Stomach (tissue), 9 donors: ENCODE data around the gene KRTAP5-3. TPM values are rescaled to one million over a fixed set of nuclear protein-coding genes. Genes with fewer than 3 reads are reported as not detected.
"Not testable (repeated sequence)": the region's sequence is repeated elsewhere in the genome, so short reads cannot be mapped to it uniquely, and the experiment has no call there.

Source experiments
- DNase-seq, 2 donors: peaks; one replicate each; pipeline versions ENCODE4 v3.0.0 to v3.0.0-alpha.2; 2013 to 2019
- H3K27ac ChIP-seq, 5 donors: fragments of 200-600 bp in 4 of 5; sonication (generic) in 4 of 5; one replicate each; pipeline ENCODE4 v1.5.1; 2013 to 2019; ENCODE audit warnings: mild to moderate bottlenecking in 1 of 5, moderate library complexity in 1 of 5
- H3K27me3 ChIP-seq, 3 donors: fragments of 200-600 bp; sonication (generic); one replicate each; pipeline ENCODE4 v1.5.1; 2017 to 2019; ENCODE audit warnings: mixed run types in 1 of 3
- H3K36me3 ChIP-seq, 4 donors: fragments of 200-600 bp; sonication (generic); 1 replicate in 3 of 4; 2 replicates in 1 of 4; pipeline ENCODE4 v1.5.1; 2016 to 2019
- H3K4me1 ChIP-seq, 4 donors: fragments of 200-600 bp; sonication (generic); one replicate each; pipeline ENCODE4 v1.5.1; 2016 to 2019
- H3K4me3 ChIP-seq, 4 donors: fragments of 200-600 bp; sonication (generic) in 3 of 4; one replicate each; pipeline ENCODE4 v1.5.1; 2016 to 2019; ENCODE audit warnings: mild to moderate bottlenecking in 1 of 4
- H3K9me3 ChIP-seq, 4 donors: fragments of 200-600 bp; sonication (generic); one replicate each; pipeline ENCODE4 v1.5.1; 2016 to 2019
- EP300 ChIP-seq: sonication (generic); formaldehyde crosslinking; IDR thresholded peaks from one replicate; pipeline ENCODE4 v1.6.1; 2017; ENCODE audit warnings: antibody characterized with exemption
- POLR2A ChIP-seq, 4 donors: fragments of 450-650 bp; IDR thresholded peaks; one replicate each; pipeline ENCODE4 v1.6.1; 2016; ENCODE audit warnings: antibody characterized with exemption in 4 of 4, control low read depth in 2 of 4, mild to moderate bottlenecking in 1 of 4, moderate library complexity in 1 of 4
- POLR2AphosphoS5 ChIP-seq, 3 donors: sonication (generic); formaldehyde crosslinking; IDR thresholded peaks; one replicate each; pipeline ENCODE4 v1.6.1; 2016; ENCODE audit warnings: antibody characterized with exemption in 3 of 3
- WGBS, 5 donors: extraction: QIAGEN DNeasy Blood & Tissue Kit in 3 of 5; methylation state at CpG; one replicate each; pipeline versions ENCODE4 v1.1.5 to v1.1.7; 2013 to 2018; 5-methylcytosine and 5-hydroxymethylcytosine counted together
- intact Hi-C: fragments of 100-400 bp; cut with DNase I; formaldehyde crosslinking; loops from one replicate; pipeline ENCODE4 v1.15.1; 2023; ENCODE audit warnings: low total_unique reads
- polyA plus RNA-seq, 3 donors: library from polyadenylated mRNA; stranded (reverse); fragments of 200-250 nt; gene quantifications; one replicate each; pipeline ENCODE4 v1.2.3, GENCODE V29; 2013
- total RNA-seq, 5 donors: library from RNA; depleted of rRNA; stranded (reverse); fragments of >200 nt; gene quantifications; one replicate each; pipeline versions ENCODE4 v1.1.0 to v1.2.3, GENCODE V29; 2014 to 2016
- TF ChIP-seq, protein P1 (sequence below), 7 experiments: fragments of 450-650 bp in 4 of 7; fragments of 200-600 bp in 3 of 7; sonication (generic) in 3 of 7; IDR thresholded peaks; one replicate each; pipeline ENCODE4 v1.5.1; 2016 to 2019; ENCODE audit warnings: antibody characterized with exemption in 7 of 7, control low read depth in 2 of 7, mild to moderate bottlenecking in 1 of 7
- donor health status: healthy with polysubstance abuse.
- donor health status: Bipolar disorder and iron deficiency.
- donor health status: healthy.

The KRTAP5-3 gene
- total and polyA plus RNA-seq, 8 donors: not detected

DNA sequence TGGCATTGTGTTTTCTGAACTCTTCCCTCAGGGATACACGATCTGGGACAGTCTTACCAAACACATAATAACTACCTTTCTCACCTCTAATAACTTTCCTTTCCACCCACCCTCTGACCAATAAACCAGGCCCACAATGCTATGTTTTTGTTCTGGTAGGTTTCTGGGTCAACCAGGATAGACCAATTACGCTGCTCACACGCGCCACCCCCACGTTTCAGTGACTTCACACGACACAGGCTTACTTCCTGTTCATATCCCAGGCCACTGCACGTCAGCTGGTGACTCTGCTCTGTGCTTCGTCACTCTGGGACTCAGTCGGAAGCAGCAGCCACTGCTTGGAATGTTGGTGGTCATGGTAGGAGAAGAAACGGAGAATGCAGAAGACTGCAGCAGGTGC, 11.2 kb upstream of the KRTAP5-3 start:
- TF ChIP-seq POLR2A (IDR thresholded peaks at IDR 0.05): no peak
- TF ChIP-seq, protein P1, sequence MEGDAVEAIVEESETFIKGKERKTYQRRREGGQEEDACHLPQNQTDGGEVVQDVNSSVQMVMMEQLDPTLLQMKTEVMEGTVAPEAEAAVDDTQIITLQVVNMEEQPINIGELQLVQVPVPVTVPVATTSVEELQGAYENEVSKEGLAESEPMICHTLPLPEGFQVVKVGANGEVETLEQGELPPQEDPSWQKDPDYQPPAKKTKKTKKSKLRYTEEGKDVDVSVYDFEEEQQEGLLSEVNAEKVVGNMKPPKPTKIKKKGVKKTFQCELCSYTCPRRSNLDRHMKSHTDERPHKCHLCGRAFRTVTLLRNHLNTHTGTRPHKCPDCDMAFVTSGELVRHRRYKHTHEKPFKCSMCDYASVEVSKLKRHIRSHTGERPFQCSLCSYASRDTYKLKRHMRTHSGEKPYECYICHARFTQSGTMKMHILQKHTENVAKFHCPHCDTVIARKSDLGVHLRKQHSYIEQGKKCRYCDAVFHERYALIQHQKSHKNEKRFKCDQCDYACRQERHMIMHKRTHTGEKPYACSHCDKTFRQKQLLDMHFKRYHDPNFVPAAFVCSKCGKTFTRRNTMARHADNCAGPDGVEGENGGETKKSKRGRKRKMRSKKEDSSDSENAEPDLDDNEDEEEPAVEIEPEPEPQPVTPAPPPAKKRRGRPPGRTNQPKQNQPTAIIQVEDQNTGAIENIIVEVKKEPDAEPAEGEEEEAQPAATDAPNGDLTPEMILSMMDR (IDR thresholded peaks at IDR 0.05): no peak
- TF ChIP-seq EP300: no peak
- no peak for TF ChIP-seq POLR2AphosphoS5 (IDR thresholded peaks at IDR 0.05)
- no peak for DNase-seq
- Histone ChIP-seq H3K4me3 (no peak overlapping the region), H3K36me3 (no peaks in the 10 kb centered on the region), H3K9me3 (no peaks in the 10 kb centered on the region), H3K27ac (no peak overlapping the region), H3K27me3 (peaks cover 0 to 61% (median 3%) of the 10 kb centered on the region in 3 donors), H3K4me1 (no peaks in the 10 kb centered on the region)
- intact Hi-C loops: no loop called here
- 41 to 52% (median 47%) methylated on average over 10 of the region's 10 CpGs for WGBS, 5 donors

DNA sequence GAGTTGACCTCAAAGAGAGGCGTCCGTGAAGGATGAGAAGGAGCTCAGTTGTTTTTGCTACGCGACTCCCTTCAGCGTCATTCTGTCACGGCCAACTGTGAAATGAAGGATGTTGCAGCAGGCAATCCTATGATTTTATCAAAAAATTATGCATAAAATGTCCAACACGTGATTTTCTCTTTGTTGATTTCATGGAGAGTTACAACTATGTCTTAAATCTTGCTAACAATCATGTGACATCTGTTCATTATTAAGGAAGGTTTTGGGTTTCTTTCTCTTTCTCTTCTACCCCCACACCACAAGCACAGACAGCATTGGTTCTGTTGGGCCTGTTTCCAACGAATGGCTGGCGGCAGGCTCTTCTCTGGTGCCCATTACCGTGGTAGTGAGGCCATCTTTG, 10.0 kb upstream of the KRTAP5-3 start:
- 71 to 90% (median 84%) methylated on average over 10 of the region's 10 CpGs for WGBS, 5 donors
- Histone ChIP-seq H3K4me1 (no peaks in the 10 kb centered on the region), H3K27me3 (peaks cover 0 to 64% (median 3%) of the 10 kb centered on the region in 3 donors)

GRCh38 chr11:1607901-1608300, 362 bp downstream of the KRTAP5-3 start:
- H3K36me3 ChIP-seq, intact Hi-C loops, H3K4me3 ChIP-seq, H3K27ac ChIP-seq, H3K9me3 ChIP-seq, DNase-seq, H3K4me1 ChIP-seq: not testable (repeated sequence)
- 47 to 100% (median 53%) methylated on average over 1 to 5 of the region's 5 CpGs for WGBS, 5 donors
- H3K27me3 ChIP-seq: peaks cover 0 to 66% (median 17%) of the 10 kb centered on the region in 3 donors

More for the DNA sequence above, 10.0 kb upstream of the KRTAP5-3 start:
- no peaks in the 10 kb centered on the region for H3K36me3 ChIP-seq
- intact Hi-C loops: no loop called here
- no peak overlapping the region for H3K4me3 ChIP-seq
- TF ChIP-seq, protein P1 (IDR thresholded peaks at IDR 0.05): no peak
- TF ChIP-seq POLR2AphosphoS5 (IDR thresholded peaks at IDR 0.05) (no peak), POLR2A (IDR thresholded peaks at IDR 0.05) (no peak), EP300 (no peak)
- no peak for DNase-seq
- H3K27ac ChIP-seq: no peak overlapping the region
- no peaks in the 10 kb centered on the region for H3K9me3 ChIP-seq

- DNase-seq, H3K27ac ChIP-seq, H3K4me1 ChIP-seq, intact Hi-C loops, H3K36me3 ChIP-seq, H3K4me3 ChIP-seq, H3K9me3 ChIP-seq: not testable (repeated sequence)
- 26 to 39% (median 30%) methylated on average over 17 to 18 of the region's 18 CpGs for WGBS, 5 donors
- H3K27me3 ChIP-seq: peaks cover 0 to 72% (median 17%) of the 10 kb centered on the region in 3 donors
Observed at GRCh38 chr11:1607156-1607845, 962 bp downstream of the KRTAP5-3 start.

GRCh38 chr11:1605923-1606322, 2.3 kb downstream of the KRTAP5-3 start:
- H3K9me3 ChIP-seq, intact Hi-C loops, H3K4me1 ChIP-seq, H3K27ac ChIP-seq, H3K36me3 ChIP-seq, DNase-seq, H3K4me3 ChIP-seq: not testable (repeated sequence)
- WGBS, 5 donors: 66 to 81% (median 77%) methylated on average over 13 of the region's 13 CpGs
- H3K27me3 ChIP-seq: peaks cover 0 to 74% (median 17%) of the 10 kb centered on the region in 3 donors

GRCh38 chr11:1604711-1605110, 3.6 kb downstream of the KRTAP5-3 start:
- H3K4me3 ChIP-seq: no peak overlapping the region
- TF ChIP-seq EP300 (no peak), POLR2A (IDR thresholded peaks at IDR 0.05) (no peak), POLR2AphosphoS5 (IDR thresholded peaks at IDR 0.05) (no peak)
- TF ChIP-seq, protein P1 (IDR thresholded peaks at IDR 0.05): no peak
- DNase-seq: no peak
- no peaks in the 10 kb centered on the region for H3K9me3 ChIP-seq
- peaks cover 0 to 69% (median 17%) of the 10 kb centered on the region in 3 donors for H3K27me3 ChIP-seq
- 77 to 94% (median 85%) methylated on average over 5 to 7 of the region's 7 CpGs for WGBS, 5 donors
- intact Hi-C loops: no loop called here
- H3K4me1 ChIP-seq: no peaks in the 10 kb centered on the region
- no peak overlapping the region for H3K27ac ChIP-seq
- H3K36me3 ChIP-seq: no peaks in the 10 kb centered on the region
